ENCODE data around the gene GPR22. TPM values are rescaled to one million over a fixed set of nuclear protein-coding genes. Genes with fewer than 3 reads are reported as not detected.

The GPR22 gene
- total and polyA plus RNA-seq, 2 of the 8 experiments (the other 6 are each of a cell fraction or from before 2014, with no cell fraction given), result 0.02 TPM; not detected in 1

- TF ChIP-seq JUN (IDR thresholded peaks at IDR 0.05; ENCODE audit: low read depth, low read length), result no peak
- no peak for TF ChIP-seq SRF (IDR thresholded peaks at IDR 0.05; ENCODE audit: low read depth, low read length)
- TF ChIP-seq CHD2 (IDR thresholded peaks at IDR 0.05; ENCODE audit: low read length), result no peak
- no peak for TF ChIP-seq RXRA (IDR thresholded peaks at IDR 0.05; ENCODE audit: insufficient read depth, low read depth, low read length)
- no peak for TF ChIP-seq GTF2F1 (IDR thresholded peaks at IDR 0.05; ENCODE audit: borderline replicate concordance, low read depth, low read length)
- TF ChIP-seq CBX5 (IDR thresholded peaks at IDR 0.05; ENCODE audit: low read depth, low read length), result no peak
- TF ChIP-seq HDAC2 (IDR thresholded peaks at IDR 0.05; ENCODE audit: borderline replicate concordance in 1 of 2, low read depth in 2 of 2, low read length in 2 of 2), result no peak
Observed at GRCh38 chr7:107492875-107493274, 23.0 kb downstream of the GPR22 start (continued).

Measured in H1 (cell line).